GM23338 (cell line): Measurements from ENCODE around the gene EMP2.

Experiments used
- CREB1 ChIP-seq: fragments of 250-450 bp; sonication (Bioruptor Pico); IDR thresholded peaks from 2 replicates; pipeline ENCODE4 v1.5.0; 2020; ENCODE audit warnings: low read depth, mild to moderate bottlenecking, moderate library complexity
- EZH2 ChIP-seq: fragments of 200-600 bp; sonication (generic); IDR thresholded peaks from one replicate; pipeline ENCODE4 v1.8.0; 2017; ENCODE audit warnings: antibody characterized with exemption, mild to moderate bottlenecking, low read depth; ENCODE audit not compliant: unreplicated experiment
- STAT1 ChIP-seq: IDR thresholded peaks from one replicate; pipeline ENCODE4 v1.6.1; 2016; ENCODE audit warnings: antibody characterized with exemption; ENCODE audit not compliant: unreplicated experiment
- ZNF331 ChIP-seq: fragments of 250-450 bp; sonication (Bioruptor Pico); IDR thresholded peaks from 2 replicates; pipeline ENCODE4 v1.5.0; 2020; ENCODE audit warnings: low read depth, mild to moderate bottlenecking, moderate library complexity
- TF ChIP-seq, protein P1 (sequence below), 2 experiments: fragments of 200-600 bp in 1 of 2; sonication (generic) in 1 of 2; conservative IDR thresholded peaks; 2 replicates each; pipeline versions ENCODE4 v1.5.1 to v1.6.1; 2016 to 2017; ENCODE audit warnings: antibody characterized with exemption in 2 of 2, low read depth in 2 of 2, mild to moderate bottlenecking in 2 of 2, moderate library complexity in 1 of 2

DNA sequence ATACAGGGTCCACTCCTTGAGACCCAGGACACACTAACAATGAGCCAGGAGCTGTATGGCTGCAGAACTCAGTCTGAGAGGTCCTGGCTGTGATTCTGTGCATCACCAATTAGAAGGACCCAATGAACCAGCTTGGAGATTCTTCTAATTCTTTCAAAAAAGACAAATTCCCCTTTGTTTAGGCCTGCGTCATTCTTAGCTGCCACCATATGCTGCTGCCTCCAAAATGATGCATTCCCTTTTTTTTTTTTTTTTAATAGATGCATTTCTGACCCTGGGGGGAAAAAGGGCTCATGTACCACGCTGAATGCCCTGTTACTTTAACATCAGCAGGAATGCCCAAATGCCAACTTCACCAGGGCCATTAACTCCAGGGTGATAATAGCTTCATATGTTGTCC is 28.5 kb downstream of the EMP2 start:
- TF ChIP-seq, protein P1, sequence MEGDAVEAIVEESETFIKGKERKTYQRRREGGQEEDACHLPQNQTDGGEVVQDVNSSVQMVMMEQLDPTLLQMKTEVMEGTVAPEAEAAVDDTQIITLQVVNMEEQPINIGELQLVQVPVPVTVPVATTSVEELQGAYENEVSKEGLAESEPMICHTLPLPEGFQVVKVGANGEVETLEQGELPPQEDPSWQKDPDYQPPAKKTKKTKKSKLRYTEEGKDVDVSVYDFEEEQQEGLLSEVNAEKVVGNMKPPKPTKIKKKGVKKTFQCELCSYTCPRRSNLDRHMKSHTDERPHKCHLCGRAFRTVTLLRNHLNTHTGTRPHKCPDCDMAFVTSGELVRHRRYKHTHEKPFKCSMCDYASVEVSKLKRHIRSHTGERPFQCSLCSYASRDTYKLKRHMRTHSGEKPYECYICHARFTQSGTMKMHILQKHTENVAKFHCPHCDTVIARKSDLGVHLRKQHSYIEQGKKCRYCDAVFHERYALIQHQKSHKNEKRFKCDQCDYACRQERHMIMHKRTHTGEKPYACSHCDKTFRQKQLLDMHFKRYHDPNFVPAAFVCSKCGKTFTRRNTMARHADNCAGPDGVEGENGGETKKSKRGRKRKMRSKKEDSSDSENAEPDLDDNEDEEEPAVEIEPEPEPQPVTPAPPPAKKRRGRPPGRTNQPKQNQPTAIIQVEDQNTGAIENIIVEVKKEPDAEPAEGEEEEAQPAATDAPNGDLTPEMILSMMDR (conservative IDR thresholded peaks at IDR 0.05; ENCODE audit: low read depth in 2 of 2) = no peak
- no peak for TF ChIP-seq ZNF331
- no peak for TF ChIP-seq EZH2
- no peak for TF ChIP-seq CREB1 (CRISPR knock-in tag)
- no peak for TF ChIP-seq STAT1
